Activated CD8-positive, alpha-beta memory T cell treated with anti-CD3 and anti-CD28 coated beads, Interleukin-2, amount 10 ng/mL, durations not matched to agents 7 days and 5 days (primary cell): ENCODE measurements around the gene POMC. TPM values are rescaled to one million over a fixed set of nuclear protein-coding genes. Genes with fewer than 3 reads are reported as not detected.
"Not testable (repeated sequence)": the region's sequence is repeated elsewhere in the genome, so short reads cannot be mapped to it uniquely, and the experiment has no call there.

Experiments
- ATAC-seq: fragments of 150-1000 bp; cut with Tn5 transposase; one replicate; pipeline ENCODE4 v1.10.0; 2021; ENCODE audit warnings: moderate library complexity
- CTCF ChIA-PET: fragments of 350-600 bp; sonication (Branson Sonifier 250); formaldehyde crosslinking; loops from one replicate; lab custom pipeline; 2021; ENCODE audit warnings: antibody characterized with exemption; lab: Charles Lee
- DNase-seq: peaks from one replicate; pipeline ENCODE4 v3.0.0-alpha.2; 2020
- H3K27ac Mint-ChIP-seq: one replicate; pipeline ENCODE4 v1.8.0; 2021; ENCODE audit warnings: mild to moderate bottlenecking, mixed read lengths
- H3K27me3 Mint-ChIP-seq: one replicate; pipeline ENCODE4 v1.8.0; 2021; ENCODE audit warnings: mixed read lengths
- H3K36me3 Mint-ChIP-seq: one replicate; pipeline ENCODE4 v1.8.0; 2021; ENCODE audit warnings: mild to moderate bottlenecking, mixed read lengths
- H3K4me1 Mint-ChIP-seq: one replicate; pipeline ENCODE4 v1.8.0; 2021; ENCODE audit warnings: mixed read lengths
- H3K4me3 Mint-ChIP-seq: one replicate; pipeline ENCODE4 v1.8.0; 2021; ENCODE audit warnings: mild to moderate bottlenecking, moderate library complexity, mixed read lengths
- H3K9me3 Mint-ChIP-seq: one replicate; pipeline ENCODE4 v1.8.0; 2022; ENCODE audit warnings: low read depth, mixed read lengths
- total RNA-seq, 2 experiments: library from RNA; stranded (reverse); gene quantifications; one replicate each; pipeline ENCODE4 v1.2.3, GENCODE V29; 2021

POMC gene
- total RNA-seq, 2 experiments from 2014 or later, result 4.3 to 4.6 TPM

DNA sequence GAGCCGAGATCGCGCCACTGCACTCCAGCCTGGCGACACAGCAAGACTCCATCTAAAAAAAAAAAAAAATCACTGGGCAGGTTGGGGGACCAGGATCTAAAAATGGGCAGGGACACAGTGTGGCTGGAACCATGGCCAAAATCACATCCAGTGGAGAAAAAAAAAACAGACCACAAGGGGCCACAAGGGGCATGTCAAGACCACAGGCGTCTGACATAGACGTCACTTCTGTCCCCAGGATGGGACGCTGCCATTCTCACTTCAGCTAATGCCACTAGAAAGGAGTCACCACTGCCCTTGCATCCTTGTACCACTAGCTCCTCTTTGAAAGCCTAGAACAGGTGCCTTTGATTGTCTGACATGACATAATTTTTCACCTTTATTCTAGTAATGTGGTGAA is 2.5 kb upstream of the POMC start:
- no peak for DNase-seq
- CTCF ChIA-PET, result no interaction called here

DNA sequence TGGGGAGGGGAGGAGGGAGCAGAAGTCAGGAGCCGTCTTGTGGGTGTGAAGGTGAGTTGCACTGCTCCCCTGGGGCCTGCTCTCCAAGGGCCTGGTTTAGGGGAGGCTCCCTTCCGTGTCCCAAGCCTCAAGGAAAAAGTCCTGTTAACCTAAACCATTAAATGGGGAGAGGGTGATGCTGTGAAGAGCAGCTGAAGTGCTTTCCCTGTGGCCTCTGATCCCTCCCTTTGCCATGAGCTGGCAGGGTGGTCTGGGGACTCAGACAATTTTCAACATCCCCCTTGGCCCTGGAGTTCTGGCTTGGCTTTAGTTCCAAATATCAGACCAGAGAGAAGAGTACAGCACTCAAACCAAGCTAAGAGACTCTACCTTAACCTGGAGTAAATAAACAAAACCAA is 692 bp upstream of the POMC start:
- H3K27ac Mint-ChIP-seq, result no peak overlapping the region
- H3K27me3 Mint-ChIP-seq, result peaks cover 80% of the 10 kb centered on the region
- no peak for ATAC-seq
- CTCF ChIA-PET, result interaction anchor here (1.0 kb wide), 1 partner anchor 26 kb away, joined by 8 read pairs; no protein-coding TSS in a partner anchor
- no peak overlapping the region for H3K4me3 Mint-ChIP-seq
- no peaks in the 10 kb centered on the region for H3K9me3 Mint-ChIP-seq
- no peak for DNase-seq
- no peaks in the 10 kb centered on the region for H3K36me3 Mint-ChIP-seq
- H3K4me1 Mint-ChIP-seq, result peaks cover 26% of the 10 kb centered on the region

More for the DNA sequence above, 2.5 kb upstream of the POMC start:
- ATAC-seq, result no peak
- Mint-ChIP-seq H3K27me3 (peaks cover 75% of the 10 kb centered on the region), H3K36me3 (no peaks in the 10 kb centered on the region), H3K4me3 (no peak overlapping the region), H3K9me3 (no peaks in the 10 kb centered on the region), H3K4me1 (peaks cover 22% of the 10 kb centered on the region), H3K27ac (no peak overlapping the region)

DNA sequence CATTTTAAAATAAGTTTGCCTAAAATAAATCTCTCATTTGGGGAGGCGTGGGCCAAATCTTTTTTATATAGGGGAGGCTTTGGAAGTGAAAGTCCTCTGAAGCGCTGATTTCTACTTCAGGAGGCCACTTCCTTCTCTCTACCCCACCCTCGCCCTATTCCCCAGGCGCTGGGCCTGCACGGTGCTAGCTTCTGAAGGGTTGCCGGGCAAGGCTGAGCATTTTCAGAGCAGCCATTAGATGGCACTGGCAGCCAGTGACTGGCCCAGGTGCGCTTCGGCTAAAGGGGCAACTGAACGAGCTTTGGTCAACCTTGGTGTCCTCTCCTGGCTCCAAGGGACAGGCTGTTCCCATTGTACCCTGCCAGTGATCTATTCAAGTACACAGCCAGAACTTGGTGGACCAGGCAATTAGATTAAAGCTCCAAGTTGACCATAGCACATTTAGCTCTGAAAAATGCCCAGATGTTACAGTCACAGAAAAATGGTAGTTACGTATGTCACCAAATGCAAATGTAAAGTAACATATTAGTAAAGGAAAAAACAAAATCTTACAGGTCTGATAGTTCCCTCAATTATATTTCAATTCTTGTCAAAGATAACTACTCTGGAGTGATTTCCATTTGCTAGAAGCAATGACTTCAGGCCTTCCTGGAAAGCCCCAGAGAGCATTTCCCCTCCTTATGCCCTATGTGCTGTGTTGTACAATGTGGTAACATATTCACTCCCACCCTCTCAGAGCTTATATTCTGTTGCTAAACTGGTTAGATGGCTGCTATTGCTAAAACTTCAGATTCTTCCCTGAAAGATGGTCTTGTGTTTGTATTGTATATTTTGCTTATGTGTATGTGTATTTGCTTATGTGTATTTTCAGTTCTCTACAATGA is 2.1 kb downstream of the POMC start:
- H3K27ac Mint-ChIP-seq, result no peak overlapping the region
- no peaks in the 10 kb centered on the region for H3K9me3 Mint-ChIP-seq
- H3K27me3 Mint-ChIP-seq, result peaks cover 60% of the 10 kb centered on the region
- peak; percentile 65 for DNase-seq
- H3K36me3 Mint-ChIP-seq, result no peaks in the 10 kb centered on the region
- ATAC-seq, result peak; percentile 56
- CTCF ChIA-PET, result interaction anchor here (0.5 to 3.4 kb wide), 20 partner anchors 12 to 400 kb away, joined by 3 to 42 read pairs (median 3); no protein-coding TSS in a partner anchor
- H3K4me3 Mint-ChIP-seq, result no peak overlapping the region
- H3K4me1 Mint-ChIP-seq, result peaks cover 24% of the 10 kb centered on the region

DNA sequence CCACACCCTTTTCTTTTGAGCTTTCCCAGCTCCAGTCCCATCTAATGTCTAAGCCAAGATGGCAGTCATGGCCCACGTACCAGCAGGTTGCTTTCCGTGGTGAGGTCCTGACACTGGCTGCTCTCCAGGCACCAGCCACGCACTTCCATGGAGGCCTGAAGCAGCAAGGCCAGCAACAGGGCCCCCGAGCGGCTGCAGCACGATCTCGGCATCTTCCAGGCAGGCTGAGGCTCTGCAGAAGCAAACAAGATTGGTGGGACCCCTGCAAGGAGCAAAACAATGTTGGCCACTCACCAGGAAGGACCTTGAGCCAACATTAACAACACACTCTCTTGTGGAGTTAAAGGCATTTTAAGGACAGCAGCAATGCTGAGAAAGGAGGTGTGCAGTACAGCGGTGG is 3.8 kb downstream of the POMC start:
- H3K36me3 Mint-ChIP-seq, result no peaks in the 10 kb centered on the region
- H3K4me3 Mint-ChIP-seq, result no peak overlapping the region
- peaks cover 30% of the 10 kb centered on the region for H3K4me1 Mint-ChIP-seq
- peaks cover 43% of the 10 kb centered on the region for H3K27me3 Mint-ChIP-seq
- DNase-seq, result no peak
- CTCF ChIA-PET, result interaction anchor here (0.8 to 2.2 kb wide), 4 partner anchors 32 to 192 kb away, joined by 3 to 12 read pairs (median 4); no protein-coding TSS in a partner anchor
- H3K27ac Mint-ChIP-seq, result no peak overlapping the region
- no peak for ATAC-seq
- H3K9me3 Mint-ChIP-seq, result no peaks in the 10 kb centered on the region

DNA sequence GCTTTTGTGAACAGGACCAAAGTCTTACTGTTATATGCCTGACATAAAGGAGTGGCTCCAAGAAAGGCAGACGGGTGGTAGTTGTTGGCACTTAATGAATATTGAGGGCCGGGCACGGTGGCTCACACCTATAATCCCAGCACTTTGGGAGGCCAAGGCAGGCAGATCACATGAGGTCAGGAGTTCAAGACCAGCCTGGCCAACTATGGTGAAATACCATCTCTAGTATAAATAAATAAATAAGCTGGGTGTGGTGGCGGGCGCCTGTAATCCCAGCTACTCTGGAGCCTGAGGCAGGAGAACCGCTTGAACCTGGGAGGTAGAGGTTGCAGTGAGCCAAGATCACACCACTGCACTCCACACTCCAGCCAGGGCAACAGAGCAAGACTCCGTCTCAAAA is 6.3 kb downstream of the POMC start:
- DNase-seq, H3K27ac Mint-ChIP-seq, H3K9me3 Mint-ChIP-seq, H3K4me3 Mint-ChIP-seq, H3K36me3 Mint-ChIP-seq, ATAC-seq: not testable (repeated sequence)
- CTCF ChIA-PET, result interaction anchor here (2.2 kb wide), 1 partner anchor 35 kb away, joined by 12 read pairs; no protein-coding TSS in a partner anchor
- Mint-ChIP-seq H3K27me3 (peaks cover 22% of the 10 kb centered on the region), H3K4me1 (peaks cover 21% of the 10 kb centered on the region)

DNA sequence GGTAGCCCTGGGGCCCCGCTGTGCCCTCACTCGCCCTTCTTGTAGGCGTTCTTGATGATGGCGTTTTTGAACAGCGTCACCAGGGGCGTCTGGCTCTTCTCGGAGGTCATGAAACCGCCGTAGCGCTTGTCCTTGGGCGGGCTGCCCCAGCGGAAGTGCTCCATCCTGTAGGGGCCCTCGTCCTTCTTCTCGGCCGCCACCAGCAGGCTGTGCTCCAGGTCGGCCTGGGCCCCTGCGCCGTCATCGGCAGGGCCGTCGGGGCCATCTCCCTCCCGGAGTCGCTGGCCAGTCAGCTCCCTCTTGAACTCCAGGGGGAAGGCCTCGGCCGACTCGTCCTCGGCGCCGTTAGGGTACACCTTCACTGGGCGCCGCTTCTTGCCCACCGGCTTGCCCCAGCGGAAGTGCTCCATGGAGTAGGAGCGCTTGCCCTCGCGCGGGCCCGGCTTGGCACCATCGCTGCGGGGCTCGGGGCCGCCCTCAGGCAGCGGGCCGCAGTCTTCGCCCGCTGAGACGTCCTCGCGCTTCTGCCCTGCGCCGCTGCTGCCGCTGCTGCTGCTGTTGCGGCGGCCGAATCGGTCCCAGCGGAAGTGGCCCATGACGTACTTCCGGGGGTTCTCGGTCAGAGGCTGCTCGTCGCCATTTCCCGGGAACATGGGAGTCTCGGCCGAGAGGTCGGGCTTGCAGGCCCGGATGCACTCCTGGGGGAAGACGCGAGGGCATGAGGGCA is 7.2 kb downstream of the POMC start:
- peak; percentile 84 for ATAC-seq
- peak overlapping the region; percentile 63 for H3K4me3 Mint-ChIP-seq
- no peaks in the 10 kb centered on the region for H3K36me3 Mint-ChIP-seq
- CTCF ChIA-PET, result interaction anchor here (1.2 kb wide), 1 partner anchor 18 kb away, joined by 3 read pairs; no protein-coding TSS in a partner anchor
- peaks cover 14% of the 10 kb centered on the region for H3K27me3 Mint-ChIP-seq
- peaks cover 15% of the 10 kb centered on the region for H3K4me1 Mint-ChIP-seq
- no peaks in the 10 kb centered on the region for H3K9me3 Mint-ChIP-seq
- DNase-seq, result peak; percentile 85
- H3K27ac Mint-ChIP-seq, result peak overlapping the region; percentile 80

DNA sequence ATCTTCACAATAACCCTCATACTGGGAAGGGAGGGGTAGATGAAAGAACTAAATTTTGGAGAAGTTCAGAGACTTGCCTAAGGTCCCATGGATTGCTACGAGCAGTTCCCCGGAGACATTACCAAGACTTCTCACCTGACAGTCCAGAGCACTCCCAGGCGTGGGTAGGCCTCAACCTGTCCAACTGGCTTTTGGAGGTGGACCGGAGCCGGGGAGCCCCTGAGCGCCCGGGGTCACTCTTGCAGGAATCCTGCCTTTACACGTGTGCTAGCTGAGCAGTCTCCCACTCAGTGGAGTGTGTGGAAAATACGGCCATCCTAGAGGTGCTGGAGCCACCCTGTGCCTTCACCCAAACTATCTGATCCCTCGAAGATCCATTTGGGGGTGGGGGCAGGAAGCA is 8.0 kb downstream of the POMC start:
- Mint-ChIP-seq H3K4me1 (peaks cover 9% of the 10 kb centered on the region), H3K27ac (peak overlapping the region; percentile 80), H3K36me3 (no peaks in the 10 kb centered on the region), H3K27me3 (peaks cover 13% of the 10 kb centered on the region), H3K4me3 (peak overlapping the region; percentile 63), H3K9me3 (no peaks in the 10 kb centered on the region)
- CTCF ChIA-PET, result interaction anchor here (1.2 kb wide), 1 partner anchor 19 kb away, joined by 3 read pairs; no protein-coding TSS in a partner anchor
- no peak for ATAC-seq
- no peak for DNase-seq

DNA sequence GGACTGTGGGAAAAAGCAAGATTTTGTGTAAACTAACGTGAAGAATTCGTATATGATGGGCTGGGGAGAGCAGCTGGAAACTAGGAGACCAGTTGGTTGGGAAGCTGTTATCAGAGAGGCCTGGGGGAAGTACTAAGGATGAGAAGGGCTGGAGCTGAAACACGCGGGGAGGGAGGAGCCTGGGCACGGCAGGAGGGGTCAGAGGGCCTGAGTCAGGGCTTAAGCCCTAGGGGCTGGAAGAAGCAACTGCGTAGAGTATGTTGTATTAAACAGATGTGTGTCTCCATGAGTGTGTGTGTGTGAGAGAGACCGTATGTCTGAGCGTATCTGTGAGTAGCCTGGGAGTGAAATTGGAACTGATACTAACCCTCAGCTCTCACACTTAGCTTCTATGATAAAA is 8.4 kb downstream of the POMC start:
- no peaks in the 10 kb centered on the region for H3K9me3 Mint-ChIP-seq

DNA sequence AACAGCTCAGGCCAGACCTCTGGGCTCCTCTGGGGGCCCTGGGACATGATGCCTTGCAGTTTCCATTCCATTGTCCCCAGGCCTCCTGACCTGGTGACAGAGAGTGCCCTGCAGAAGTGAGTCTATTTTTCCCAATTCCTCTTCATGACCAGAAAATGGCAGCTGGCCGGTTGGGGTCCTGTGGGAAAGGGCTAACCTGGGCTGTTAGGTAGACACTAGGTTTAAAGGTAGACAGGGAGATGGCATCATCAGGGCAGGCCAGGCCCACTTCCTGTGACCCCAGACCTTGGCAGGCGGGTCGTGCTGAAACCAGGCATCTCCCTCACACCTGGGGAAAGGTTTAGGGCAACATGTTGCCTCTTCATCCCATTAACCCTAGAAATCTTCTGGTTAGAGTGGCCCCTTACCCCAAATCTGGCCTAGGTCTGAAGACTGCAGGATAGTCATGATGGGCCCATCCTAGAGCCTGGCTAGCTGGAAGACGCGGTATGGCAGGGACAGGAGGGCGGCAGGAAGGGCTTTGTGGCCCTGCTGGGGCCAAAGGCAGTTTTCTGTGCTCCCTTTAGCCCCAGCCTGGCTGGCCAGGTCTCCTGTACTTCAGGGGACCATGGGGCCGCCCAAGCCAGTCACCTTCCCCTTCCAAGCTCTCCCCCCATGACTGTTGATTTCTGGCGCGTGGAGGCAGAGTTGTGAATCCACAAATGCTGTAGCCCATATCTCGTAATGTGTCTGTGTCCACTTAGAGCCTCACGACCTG is 10.1 kb downstream of the POMC start:
- CTCF ChIA-PET, result no interaction called here
- Mint-ChIP-seq H3K27ac (no peak overlapping the region), H3K4me3 (no peak overlapping the region), H3K4me1 (peaks cover 9% of the 10 kb centered on the region), H3K36me3 (no peaks in the 10 kb centered on the region), H3K9me3 (no peaks in the 10 kb centered on the region), H3K27me3 (peaks cover 2% of the 10 kb centered on the region)
- no peak for DNase-seq
- ATAC-seq, result no peak

More for the DNA sequence above, 8.4 kb downstream of the POMC start:
- Mint-ChIP-seq H3K36me3 (no peaks in the 10 kb centered on the region), H3K27ac (peak overlapping the region; percentile 20), H3K4me1 (peaks cover 9% of the 10 kb centered on the region), H3K27me3 (peaks cover 9% of the 10 kb centered on the region), H3K4me3 (peak overlapping the region; percentile 63)
- DNase-seq (no peak), ATAC-seq (no peak)
- CTCF ChIA-PET, result interaction anchor here (1.2 kb wide), 1 partner anchor 19 kb away, joined by 3 read pairs; no protein-coding TSS in a partner anchor

DNA sequence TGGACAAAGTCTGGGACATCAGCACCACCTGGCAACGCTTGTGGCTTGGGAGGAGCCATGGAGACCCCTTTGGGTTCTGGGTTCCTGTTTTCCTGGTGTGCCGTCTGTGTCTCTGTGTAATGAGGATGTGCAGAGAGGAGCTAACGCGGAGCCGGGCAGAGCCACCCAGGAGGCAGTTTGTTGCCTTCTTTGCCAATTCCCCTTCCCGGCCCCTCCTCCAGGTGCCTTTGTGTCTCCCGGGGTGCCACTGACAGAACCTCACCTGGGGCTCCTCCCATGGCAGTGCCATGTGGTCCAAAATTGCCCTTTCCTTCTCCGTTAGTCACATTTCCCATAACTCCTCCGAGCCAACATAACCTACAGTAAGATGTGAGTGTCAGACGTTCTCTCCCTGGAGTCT is 13.0 kb downstream of the POMC start:
- Mint-ChIP-seq H3K4me3 (no peak overlapping the region), H3K27me3 (peaks cover 2% of the 10 kb centered on the region), H3K4me1 (peaks cover 4% of the 10 kb centered on the region), H3K36me3 (no peaks in the 10 kb centered on the region), H3K9me3 (no peaks in the 10 kb centered on the region), H3K27ac (no peak overlapping the region)
- CTCF ChIA-PET, result no interaction called here
- DNase-seq (no peak), ATAC-seq (no peak)

DNA sequence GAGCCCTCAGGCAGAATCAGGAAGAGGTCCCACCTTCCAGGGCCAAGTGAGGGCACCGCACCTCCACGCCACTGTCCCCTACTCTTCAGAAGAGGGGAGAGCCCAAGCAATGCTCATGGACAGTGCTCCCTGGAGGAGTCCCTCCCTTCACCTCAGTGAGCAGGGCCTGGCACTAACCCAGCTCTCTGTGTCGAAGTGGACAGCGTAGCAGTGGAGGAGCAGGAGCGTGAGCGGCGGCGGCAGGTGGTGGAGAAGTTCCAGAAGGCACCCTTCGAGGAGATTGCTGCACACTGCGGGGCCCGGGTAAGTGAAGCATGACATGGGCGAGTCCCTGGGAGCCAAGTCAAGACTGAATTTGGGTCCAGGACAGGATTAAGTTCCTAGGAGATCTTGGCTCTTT is 16.7 kb downstream of the POMC start:
- Mint-ChIP-seq H3K36me3 (no peaks in the 10 kb centered on the region), H3K4me3 (no peak overlapping the region), H3K9me3 (no peaks in the 10 kb centered on the region), H3K27ac (no peak overlapping the region), H3K27me3 (peaks cover 6% of the 10 kb centered on the region), H3K4me1 (peaks cover under 1% of the 10 kb centered on the region)
- DNase-seq, result no peak
- CTCF ChIA-PET, result interaction anchor here (0.6 kb wide), 1 partner anchor 408 kb away, joined by 5 read pairs; no protein-coding TSS in a partner anchor
- no peak for ATAC-seq

DNA sequence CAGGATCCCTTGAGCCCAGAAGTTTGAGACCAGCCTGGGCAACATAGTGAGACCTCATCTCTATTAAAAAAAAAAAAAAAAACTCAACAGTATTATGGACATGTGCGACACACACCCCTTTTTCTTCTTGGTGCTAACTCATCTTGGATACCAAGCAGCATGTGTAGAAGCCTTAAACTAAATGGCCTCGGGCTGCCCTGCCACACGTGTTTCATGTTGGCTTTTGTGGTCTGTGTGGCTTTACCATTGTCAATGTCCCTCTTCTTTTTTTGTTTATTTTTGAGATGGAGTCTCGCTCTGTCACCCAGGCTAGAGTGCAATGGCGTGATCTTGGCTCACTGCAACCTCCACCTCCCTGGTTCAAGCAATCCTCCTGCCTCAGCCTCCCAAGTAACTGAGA is 17.4 kb downstream of the POMC start:
- H3K27ac Mint-ChIP-seq, H3K27me3 Mint-ChIP-seq, H3K4me1 Mint-ChIP-seq, H3K9me3 Mint-ChIP-seq, H3K36me3 Mint-ChIP-seq, DNase-seq, ATAC-seq, CTCF ChIA-PET, H3K4me3 Mint-ChIP-seq: not testable (repeated sequence)
